K562 (cell line): Measurements from ENCODE around the gene CDC42SE2. TPM values are rescaled to one million over a fixed set of nuclear protein-coding genes. Genes with fewer than 3 reads are reported as not detected.

Experiments
- CC2D1A ChIP-seq: fragments of 450-650 bp; IDR thresholded peaks from 2 replicates; pipeline ENCODE4 v1.6.1; 2017; ENCODE audit warnings: mild to moderate bottlenecking
- CREM ChIP-seq: IDR thresholded peaks from 2 replicates; pipeline ENCODE4 v1.6.1; 2014; ENCODE audit warnings: antibody characterized with exemption, low read depth
- CTBP1 ChIP-seq: fragments of 450-650 bp; IDR thresholded peaks from 2 replicates; pipeline ENCODE4 v1.6.1; 2016; ENCODE audit warnings: borderline replicate concordance
- CXXC5 ChIP-seq: fragments of 250-450 bp; sonication (Bioruptor Pico); IDR thresholded peaks from 2 replicates; pipeline ENCODE4 v1.8.0; 2022; ENCODE audit warnings: inconsistent platforms, mild to moderate bottlenecking, moderate library complexity
- DMBX1 ChIP-seq: fragments of 250-450 bp; sonication (Bioruptor Pico); IDR thresholded peaks from 2 replicates; pipeline ENCODE4 v1.8.0; 2022; ENCODE audit warnings: inconsistent platforms, mild to moderate bottlenecking, moderate library complexity, borderline replicate concordance
- EGR1 ChIP-seq: fragments of 450-650 bp; conservative IDR thresholded peaks from 2 replicates; pipeline ENCODE4 v1.6.1; 2017; ENCODE audit warnings: mild to moderate bottlenecking
- EP300 ChIP-seq: IDR thresholded peaks from 2 replicates; pipeline ENCODE4 v1.6.1; 2012; ENCODE audit warnings: low read length, improper control_type of control experiment
- FOXA1 ChIP-seq: fragments of 450-650 bp; IDR thresholded peaks from 2 replicates; pipeline ENCODE4 v1.6.1; 2016; ENCODE audit warnings: mild to moderate bottlenecking, borderline replicate concordance
- HDAC1 ChIP-seq, 2 experiments: fragments of 450-650 bp; IDR thresholded peaks; 2 replicates each; pipeline ENCODE4 v1.6.1; 2016 to 2017; ENCODE audit warnings: inconsistent platforms in 1 of 2, mild to moderate bottlenecking in 1 of 2, moderate library complexity in 1 of 2
- HLTF ChIP-seq: fragments of 450-650 bp; IDR thresholded peaks from 2 replicates; pipeline ENCODE4 v1.6.1; 2016
- JUND ChIP-seq, 2 experiments: IDR thresholded peaks; 2 replicates in 1 of 2; 3 replicates in 1 of 2; pipeline ENCODE4 v1.6.1; 2011; ENCODE audit warnings: borderline replicate concordance in 2 of 2, low read depth in 2 of 2, low read length in 2 of 2, improper control_type of control experiment in 1 of 2, missing biosample characterization in 1 of 2, missing genetic modification characterization in 1 of 2, missing genetic modification reagents in 1 of 2
- MCM5 ChIP-seq: fragments of 450-650 bp; IDR thresholded peaks from 2 replicates; pipeline ENCODE4 v1.6.1; 2016; ENCODE audit warnings: low read depth
- NFXL1 ChIP-seq: fragments of 450-650 bp; formaldehyde crosslinking; IDR thresholded peaks from 2 replicates; pipeline ENCODE4 v1.4.0; 2021; ENCODE audit warnings: mild to moderate bottlenecking
- NR4A1 ChIP-seq, 2 experiments: fragments of 250-450 bp in 1 of 2; fragments of 450-650 bp in 1 of 2; sonication (Bioruptor Pico) in 1 of 2; IDR thresholded peaks; 2 replicates each; pipeline versions ENCODE4 v1.4.0 to v1.6.1; 2016 to 2020; ENCODE audit warnings: mild to moderate bottlenecking in 2 of 2, missing compliant biosample characterization in 1 of 2, missing genetic modification characterization in 1 of 2, moderate library complexity in 1 of 2
- POLR2H ChIP-seq: IDR thresholded peaks from 2 replicates; pipeline ENCODE4 v1.6.1; 2016; ENCODE audit warnings: missing genetic modification characterization, low read depth, mild to moderate bottlenecking, control low read depth, missing compliant biosample characterization, moderate library complexity
- POU5F1 ChIP-seq: fragments of 150-350 bp; IDR thresholded peaks from 2 replicates; pipeline ENCODE4 v1.6.1; 2014; ENCODE audit warnings: borderline replicate concordance, low read length, low read depth, mild to moderate bottlenecking; ENCODE audit not compliant: partially characterized antibody
- RCOR1 ChIP-seq, 2 experiments: IDR thresholded peaks; 2 replicates each; pipeline ENCODE4 v1.6.1; 2012; ENCODE audit warnings: low read depth in 2 of 2, low read length in 2 of 2, borderline replicate concordance in 1 of 2, improper control_type of control experiment in 1 of 2
- SIN3A ChIP-seq, 2 experiments: fragments of 150-350 bp in 1 of 2; IDR thresholded peaks; 2 replicates each; pipeline ENCODE4 v1.6.1; 2011 to 2016; ENCODE audit warnings: borderline replicate concordance in 2 of 2, low read depth in 2 of 2, low read length in 2 of 2, mild to moderate bottlenecking in 2 of 2, moderate library complexity in 2 of 2; ENCODE audit not compliant: control insufficient read depth in 1 of 2
- SMARCA4 ChIP-seq: fragments of 450-650 bp; IDR thresholded peaks from 2 replicates; pipeline ENCODE4 v1.6.1; 2016
- SMARCE1 ChIP-seq: fragments of 450-650 bp; IDR thresholded peaks from 2 replicates; pipeline ENCODE4 v1.7.1; 2016; ENCODE audit warnings: mild to moderate bottlenecking
- TCFL5 ChIP-seq: fragments of 250-450 bp; sonication (Bioruptor Pico); conservative IDR thresholded peaks from 2 replicates; pipeline ENCODE4 v1.6.1; 2021; ENCODE audit warnings: mild to moderate bottlenecking, moderate library complexity, matching md5 sums
- TEAD1 ChIP-seq, 2 experiments: fragments of 450-650 bp in 1 of 2; sonication (generic) in 1 of 2; formaldehyde crosslinking; IDR thresholded peaks; 2 replicates each; pipeline versions ENCODE4 v1.4.0 to v1.8.0; 2020 to 2022; ENCODE audit warnings: mild to moderate bottlenecking in 2 of 2, missing genetic modification reagents in 1 of 2
- TRIM24 ChIP-seq, 2 experiments: fragments of 450-650 bp; IDR thresholded peaks; 2 replicates each; pipeline ENCODE4 v1.6.1; 2016
- ZC3H11A ChIP-seq: IDR thresholded peaks from 2 replicates; pipeline ENCODE4 v1.6.1; 2012; ENCODE audit warnings: low read depth, low read length, improper control_type of control experiment
- ZEB2 ChIP-seq: fragments of 450-650 bp; IDR thresholded peaks from 2 replicates; pipeline ENCODE4 v1.6.1; 2016
- ZNF174 ChIP-seq: fragments of 250-450 bp; sonication (Bioruptor Pico); IDR thresholded peaks from 2 replicates; pipeline ENCODE4 v1.4.0; 2020; ENCODE audit warnings: mild to moderate bottlenecking
- ZNF282 ChIP-seq: sonication (generic); formaldehyde crosslinking; IDR thresholded peaks from 2 replicates; pipeline ENCODE4 v1.8.1; 2023; ENCODE audit warnings: missing genetic modification reagents
- polyA plus RNA-seq, 8 experiments: library from polyadenylated mRNA; depleted of rRNA in 4 of 8; stranded (reverse) in 5 of 8; unstranded in 3 of 8; fragments of >200 nt; fragmentation: Nextera tagmentation in 2 of 8; fragmentation: Illumina TruSeq in 1 of 8; extraction: Ambion mirVana in 2 of 8; extraction: Trizol in 1 of 8; gene quantifications; 2 replicates each; pipeline versions ENCODE4 v1.2.1 to v1.2.3, GENCODE V29; 2011 to 2014; ENCODE audit warnings: inconsistent platforms in 1 of 8, missing spikeins in 1 of 8
- total RNA-seq, 7 experiments: library from RNA; depleted of rRNA in 6 of 7; stranded (reverse); fragments of >200 nt in 6 of 7; fragmentation: Illumina TruSeq in 2 of 7; extraction: Trizol in 2 of 7; gene quantifications; 2 replicates each; pipeline versions ENCODE4 v1.2.1 to v1.2.3, GENCODE V29; 2011 to 2021; ENCODE audit warnings: low replicate concordance in 1 of 7
- TF ChIP-seq, protein P1 (sequence below): fragments of 250-450 bp; sonication (Bioruptor Pico); IDR thresholded peaks from 2 replicates; pipeline ENCODE4 v1.5.0; 2021
- TF ChIP-seq, protein P2 (sequence below): fragments of 250-450 bp; sonication (Bioruptor Pico); IDR thresholded peaks from 2 replicates; pipeline ENCODE4 v1.8.0; 2021; ENCODE audit warnings: mild to moderate bottlenecking, moderate library complexity

CDC42SE2 gene
- total and polyA plus RNA-seq, 9 of the 15 experiments (the other 6 are each of a cell fraction or from before 2014, with no cell fraction given), result 24.8 to 44.3 (median 32.7) TPM

DNA sequence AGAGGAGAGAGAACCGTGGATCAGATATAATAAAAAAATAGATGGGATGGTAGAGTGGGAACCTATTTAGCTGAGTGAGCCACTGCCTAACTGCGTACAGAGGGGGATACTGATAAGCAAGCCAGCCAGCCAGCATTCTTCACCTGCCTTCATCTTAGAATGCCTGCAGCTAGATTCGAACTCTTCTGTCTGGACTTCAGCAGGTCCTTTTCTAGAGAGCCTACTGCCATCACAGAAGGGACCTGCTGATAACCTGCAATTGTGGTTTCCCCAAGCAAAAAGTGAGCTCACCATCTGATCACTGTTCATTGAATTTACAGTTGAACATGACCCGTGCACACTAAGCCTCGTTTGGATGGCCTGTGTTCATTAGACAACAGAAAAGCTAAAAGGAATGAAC lies 109.4 kb downstream of the CDC42SE2 start (continued):
- TF ChIP-seq JUND (IDR thresholded peaks at IDR 0.05; ENCODE audit: borderline replicate concordance, low read depth, low read length) (peak; percentile 65; the same call in 1 of the 2 replicates), JUND (tag; IDR thresholded peaks at IDR 0.05; ENCODE audit: borderline replicate concordance, low read depth, low read length) (peak; percentile 73; the same call in 1 of the 3 replicates), TCFL5 (CRISPR knock-in tag) (no peak), FOXA1 (no peak), CXXC5 (peak; percentile 43), SMARCE1 (peak; percentile 74; the same call in 1 of the 2 replicates), TEAD1 (CRISPR knock-in tag; IDR thresholded peaks at IDR 0.05) (0 out of 4 replicates have a peak, but pooled peaks of 1 of the 2 experiments have one; percentile 43), ZNF282 (CRISPR knock-in tag) (no peak), EP300 (peak; percentile 51), ZC3H11A (no peak), NFXL1 (CRISPR knock-in tag) (no peak), ZEB2 (peak; percentile 86), POLR2H (tag) (no peak), CREM (0 out of 2 replicates have a peak, but pooled peaks have one; percentile 4), CC2D1A (peak; percentile 79; the same call in 1 of the 2 replicates), SMARCA4 (peak; percentile 81), MCM5 (no peak), POU5F1 (no peak), SIN3A (IDR thresholded peaks at IDR 0.05; ENCODE audit: borderline replicate concordance in 2 of 2, control insufficient read depth in 1 of 2, low read depth in 2 of 2, low read length in 2 of 2) (no peak), ZNF174 (CRISPR knock-in tag) (no peak), NR4A1 (CRISPR knock-in tag; IDR thresholded peaks at IDR 0.05) (no peak), NR4A1 (tag; IDR thresholded peaks at IDR 0.05) (no peak), HLTF (no peak), HDAC1 (IDR thresholded peaks at IDR 0.05) (peak in 1 of 2 experiments; percentile 44; a peak in 2 of 4 replicates), TRIM24 (IDR thresholded peaks at IDR 0.05) (peak; percentile 46 to 73; a peak in 1 of 4 replicates), RCOR1 (IDR thresholded peaks at IDR 0.05; ENCODE audit: borderline replicate concordance in 1 of 2, low read depth in 2 of 2, low read length in 2 of 2) (peak in 1 of 2 experiments; percentile 74; a peak in 3 of 4 replicates), EGR1 (no peak), DMBX1 (CRISPR knock-in tag) (peak; percentile 52; the same call in 1 of the 2 replicates), CTBP1 (peak; percentile 78)
- TF ChIP-seq, protein P1, sequence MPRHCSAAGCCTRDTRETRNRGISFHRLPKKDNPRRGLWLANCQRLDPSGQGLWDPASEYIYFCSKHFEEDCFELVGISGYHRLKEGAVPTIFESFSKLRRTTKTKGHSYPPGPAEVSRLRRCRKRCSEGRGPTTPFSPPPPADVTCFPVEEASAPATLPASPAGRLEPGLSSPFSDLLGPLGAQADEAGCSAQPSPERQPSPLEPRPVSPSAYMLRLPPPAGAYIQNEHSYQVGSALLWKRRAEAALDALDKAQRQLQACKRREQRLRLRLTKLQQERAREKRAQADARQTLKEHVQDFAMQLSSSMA (CRISPR knock-in tag), result no peak
- TF ChIP-seq, protein P2, sequence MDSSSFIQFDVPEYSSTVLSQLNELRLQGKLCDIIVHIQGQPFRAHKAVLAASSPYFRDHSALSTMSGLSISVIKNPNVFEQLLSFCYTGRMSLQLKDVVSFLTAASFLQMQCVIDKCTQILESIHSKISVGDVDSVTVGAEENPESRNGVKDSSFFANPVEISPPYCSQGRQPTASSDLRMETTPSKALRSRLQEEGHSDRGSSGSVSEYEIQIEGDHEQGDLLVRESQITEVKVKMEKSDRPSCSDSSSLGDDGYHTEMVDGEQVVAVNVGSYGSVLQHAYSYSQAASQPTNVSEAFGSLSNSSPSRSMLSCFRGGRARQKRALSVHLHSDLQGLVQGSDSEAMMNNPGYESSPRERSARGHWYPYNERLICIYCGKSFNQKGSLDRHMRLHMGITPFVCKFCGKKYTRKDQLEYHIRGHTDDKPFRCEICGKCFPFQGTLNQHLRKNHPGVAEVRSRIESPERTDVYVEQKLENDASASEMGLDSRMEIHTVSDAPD (CRISPR knock-in tag), result no peak
